ENCODE measurements around the gene CFAP90.

CFAP90 gene

GRCh38 chr5:7781899-7782298, 69.0 kb downstream of the CFAP90 start:
- H3K36me3 ChIP-seq (ENCODE audit: low read length), result no peaks in the 10 kb centered on the region
- H3F3A ChIP-seq (ENCODE audit: insufficient read depth), result no peaks in the 10 kb centered on the region
- no peaks in the 10 kb centered on the region for H3K9me3 ChIP-seq (ENCODE audit: insufficient read depth, low read length)
- H3K4me3 ChIP-seq (ENCODE audit: insufficient read depth, low read length, poor library complexity, severe bottlenecking), result no peak overlapping the region
- TF ChIP-seq EZH2phosphoT487 (conservative IDR thresholded peaks at IDR 0.05; ENCODE audit: low read length), result no peak
- no peak for TF ChIP-seq CTCF (IDR thresholded peaks at IDR 0.05; ENCODE audit: insufficient read depth, low read length, poor library complexity, severe bottlenecking)
- H3K79me2 ChIP-seq (ENCODE audit: insufficient read depth, low read length), result no peaks in the 10 kb centered on the region
- H4K20me1 ChIP-seq (ENCODE audit: low read depth, low read length), result no peaks in the 10 kb centered on the region
- H3K9ac ChIP-seq (ENCODE audit: low read length), result no peak overlapping the region
- H2AFZ ChIP-seq (ENCODE audit: low read depth, low read length, severe bottlenecking), result no peak overlapping the region
- no peak overlapping the region for H3K4me2 ChIP-seq (ENCODE audit: low read depth, low read length, poor library complexity, severe bottlenecking)
- no peaks in the 10 kb centered on the region for H3K9me2 ChIP-seq (replicated peaks; ENCODE audit: insufficient read depth, low read length)
- no peak overlapping the region for H3K27ac ChIP-seq (ENCODE audit: low read depth, low read length)
- no peaks in the 10 kb centered on the region for H3K27me3 ChIP-seq (ENCODE audit: low read length)
